H1 (cell line): ENCODE data around the gene BMAL2. TPM values are rescaled to one million over a fixed set of nuclear protein-coding genes. Genes with fewer than 3 reads are reported as not detected.

Source experiments
- CTCF ChIA-PET: fragments of 300-600 bp; sonication (Branson Sonifier 250); formaldehyde crosslinking; loops from one replicate; lab custom pipeline; 2021; ENCODE audit not compliant: partially characterized antibody; lab: Charles Lee
- POLR2A ChIA-PET: fragments of 300-600 bp; sonication (Branson Sonifier 250); formaldehyde crosslinking; loops from one replicate; lab custom pipeline; 2021; ENCODE audit warnings: inconsistent platforms; ENCODE audit not compliant: partially characterized antibody; lab: Charles Lee
- DNase-seq, 2 experiments: peaks; one replicate each; pipeline versions ENCODE4 v3.0.0 to v3.0.0-alpha.2; 2010 to 2022; ENCODE audit warnings: low spot score in 2 of 2, low read depth in 1 of 2, mixed read lengths in 1 of 2
- FAIRE-seq: peaks from 2 replicates; lab custom pipeline; 2011; peaks lifted over from hg19 to GRCh38; lab: Jason Lieb, UNC
- H2AFZ ChIP-seq: 2 replicates; pipeline ENCODE4 v1.8.1; 2012; ENCODE audit warnings: low read length, inconsistent platforms
- H2AK5ac ChIP-seq: 2 replicates; pipeline ENCODE4 v1.6.1; 2013; ENCODE audit warnings: low read depth, low read length
- H2BK120ac ChIP-seq: replicated peaks from 2 replicates; pipeline ENCODE3; 2013; ENCODE audit warnings: low read depth, low read length, inconsistent platforms
- H2BK12ac ChIP-seq: 2 replicates; pipeline ENCODE4 v1.6.1; 2013; ENCODE audit warnings: low read depth, low read length
- H2BK15ac ChIP-seq: 2 replicates; pipeline ENCODE4 v1.6.1; 2013; ENCODE audit warnings: low read length
- H2BK20ac ChIP-seq: 2 replicates; pipeline ENCODE4 v1.6.1; 2013; ENCODE audit warnings: low read length
- H2BK5ac ChIP-seq: 2 replicates; pipeline ENCODE4 v1.6.1; 2013; ENCODE audit warnings: low read depth, low read length
- H3K14ac ChIP-seq: 2 replicates; pipeline ENCODE4 v1.6.1; 2013; ENCODE audit warnings: inconsistent platforms; ENCODE audit not compliant: insufficient read length
- H3K18ac ChIP-seq: 2 replicates; pipeline ENCODE4 v1.6.1; 2013; ENCODE audit warnings: low read length; ENCODE audit errors: extremely low read depth
- H3K23ac ChIP-seq: 2 replicates; pipeline ENCODE4 v1.6.1; 2013; ENCODE audit warnings: inconsistent platforms; ENCODE audit not compliant: insufficient read length
- H3K23me2 ChIP-seq: 2 replicates; pipeline ENCODE4 v1.6.1; 2013; ENCODE audit warnings: low read depth, low read length
- H3K27ac ChIP-seq: 2 replicates; pipeline ENCODE4 v1.6.1; 2011; ENCODE audit warnings: low read depth, low read length, inconsistent platforms
- H3K27me3 ChIP-seq, 4 experiments: replicated peaks in 1 of 4; 1 replicate in 1 of 4; 2 replicates in 3 of 4; pipeline versions ENCODE4 v1.6.1 to v1.8.1; 2011 to 2013; ENCODE audit warnings: low read length in 3 of 4, mild to moderate bottlenecking in 3 of 4, inconsistent platforms in 2 of 4, mixed read lengths in 2 of 4, moderate library complexity in 1 of 4; ENCODE audit not compliant: control insufficient read depth in 3 of 4, insufficient read depth in 3 of 4; ENCODE audit errors: extremely low read depth in 1 of 4
- H3K36me3 ChIP-seq, 4 experiments: 2 replicates each; pipeline versions ENCODE4 v1.6.1 to v1.8.1; 2011 to 2013; ENCODE audit warnings: mild to moderate bottlenecking in 4 of 4, low read length in 3 of 4, moderate library complexity in 2 of 4, control low read depth in 1 of 4, inconsistent platforms in 1 of 4; ENCODE audit not compliant: insufficient read depth in 4 of 4, control insufficient read depth in 2 of 4
- H3K4ac ChIP-seq: replicated peaks from 2 replicates; pipeline ENCODE3; 2013; ENCODE audit warnings: low read length, low read depth, mixed read lengths, inconsistent platforms; ENCODE audit not compliant: insufficient read length
- H3K4me1 ChIP-seq, 4 experiments: replicated peaks in 1 of 4; 1 replicate in 1 of 4; 2 replicates in 3 of 4; pipeline versions ENCODE4 v1.6.1 to v1.8.1; 2011 to 2013; ENCODE audit warnings: low read length in 3 of 4, inconsistent platforms in 2 of 4, mixed read lengths in 1 of 4; ENCODE audit not compliant: insufficient read depth in 4 of 4, control insufficient read depth in 3 of 4
- H3K4me2 ChIP-seq, 2 experiments: 2 replicates each; pipeline versions ENCODE4 v1.6.1 to v1.8.1; 2011 to 2013; ENCODE audit warnings: low read depth in 2 of 2, low read length in 2 of 2, control low read depth in 1 of 2, inconsistent platforms in 1 of 2, mild to moderate bottlenecking in 1 of 2; ENCODE audit not compliant: insufficient read depth in 1 of 2
- H3K4me3 ChIP-seq, 4 experiments: fragments of 200-600, 300-600 bp in 1 of 4; sonication (generic), shearing (Covaris generic), sonication (Bioruptor Twin) in 1 of 4; 2 replicates each; pipeline versions ENCODE4 v1.5.1 to v1.8.1; 2011 to 2016; ENCODE audit warnings: low read length in 4 of 4, low read depth in 3 of 4, control low read depth in 2 of 4, inconsistent platforms in 2 of 4, mild to moderate bottlenecking in 2 of 4, mixed read lengths in 1 of 4, moderate library complexity in 1 of 4; ENCODE audit not compliant: insufficient read depth in 2 of 4; ENCODE audit errors: extremely low read depth in 1 of 4
- H3K56ac ChIP-seq: replicated peaks from 2 replicates; pipeline ENCODE3; 2013; ENCODE audit warnings: low read depth, mild to moderate bottlenecking, mixed read lengths, low read length, inconsistent platforms; ENCODE audit not compliant: insufficient read length
- H3K79me1 ChIP-seq: 2 replicates; pipeline ENCODE4 v1.6.1; 2013; ENCODE audit warnings: low read depth, low read length, control low read depth
- H3K79me2 ChIP-seq, 2 experiments: 2 replicates each; pipeline versions ENCODE4 v1.6.1 to v1.8.1; 2012 to 2013; ENCODE audit warnings: low read length in 2 of 2, mild to moderate bottlenecking in 2 of 2, inconsistent platforms in 1 of 2; ENCODE audit not compliant: insufficient read depth in 2 of 2, control insufficient read depth in 1 of 2
- H3K9ac ChIP-seq, 4 experiments: replicated peaks in 1 of 4; 1 replicate in 1 of 4; 2 replicates in 3 of 4; pipeline versions ENCODE4 v1.6.1 to v1.8.1; 2011 to 2013; ENCODE audit warnings: low read depth in 3 of 4, low read length in 3 of 4, control low read depth in 2 of 4, mild to moderate bottlenecking in 2 of 4, moderate library complexity in 2 of 4, inconsistent platforms in 1 of 4; ENCODE audit errors: extremely low read depth in 1 of 4
- H3K9me3 ChIP-seq, 2 experiments: 2 replicates each; pipeline versions ENCODE4 v1.6.1 to v1.8.1; 2012 to 2013; ENCODE audit warnings: mild to moderate bottlenecking in 2 of 2, moderate library complexity in 2 of 2, control low read depth in 1 of 2, inconsistent platforms in 1 of 2, low read depth in 1 of 2, low read length in 1 of 2, mixed read lengths in 1 of 2; ENCODE audit not compliant: insufficient read depth in 2 of 2
- H4K20me1 ChIP-seq, 2 experiments: replicated peaks in 1 of 2; 2 replicates each; pipeline versions ENCODE3 to v1.8.1; 2011 to 2013; ENCODE audit warnings: inconsistent platforms in 2 of 2, low read length in 2 of 2, mild to moderate bottlenecking in 1 of 2; ENCODE audit not compliant: insufficient read depth in 2 of 2, control insufficient read depth in 1 of 2
- H4K5ac ChIP-seq: 2 replicates; pipeline ENCODE4 v1.6.1; 2013; ENCODE audit warnings: low read length, low read depth, mixed read lengths, inconsistent platforms; ENCODE audit not compliant: insufficient read length
- H4K8ac ChIP-seq: 2 replicates; pipeline ENCODE4 v1.8.0; 2013; ENCODE audit warnings: mild to moderate bottlenecking, moderate library complexity, low read length, inconsistent platforms; ENCODE audit not compliant: insufficient read depth; ENCODE audit errors: extremely low read depth
- H4K91ac ChIP-seq: replicated peaks from 2 replicates; pipeline ENCODE3; 2013; ENCODE audit warnings: low read length, mixed read lengths, inconsistent platforms; ENCODE audit not compliant: insufficient read length
- CBX8 ChIP-seq: fragments of 300-800, 300-1000 bp; sonication (generic); IDR thresholded peaks from 2 replicates; pipeline ENCODE4 v1.7.1; 2016; ENCODE audit warnings: low read depth, low read length, borderline replicate concordance
- GTF2F1 ChIP-seq: IDR thresholded peaks from 2 replicates; pipeline ENCODE4 v1.6.1; 2012; ENCODE audit warnings: low read depth, low read length, improper control_type of control experiment, borderline replicate concordance
- POU5F1 ChIP-seq: IDR thresholded peaks from 2 replicates; pipeline ENCODE4 v1.6.1; 2011; ENCODE audit warnings: low read depth, mild to moderate bottlenecking, low read length, moderate library complexity
- RFX5 ChIP-seq: IDR thresholded peaks from 2 replicates; pipeline ENCODE4 v1.6.1; 2011; ENCODE audit warnings: low read depth, low read length, improper control_type of control experiment, borderline replicate concordance
- TAF7 ChIP-seq: optimal IDR thresholded peaks from 2 replicates; pipeline ENCODE3; 2011; ENCODE audit warnings: low read depth, mild to moderate bottlenecking, inconsistent platforms, low read length, moderate library complexity, borderline replicate concordance
- WGBS, 2 experiments: shearing (Covaris generic) in 1 of 2; methylation state at CpG; one replicate each; pipeline versions ENCODE4 v1.1.6 to v1.1.7; 2013 to 2015; ENCODE audit warnings: low lambda C conversion rate in 2 of 2, mixed read lengths in 2 of 2, inconsistent platforms in 1 of 2, low coverage in 1 of 2, missing lambda C conversion rate in 1 of 2; ENCODE audit not compliant: insufficient replicate concordance in 2 of 2, insufficient coverage in 1 of 2, insufficient read length in 1 of 2; ENCODE audit errors: extremely low coverage in 1 of 2, missing lambda C conversion rate in 1 of 2; 5-methylcytosine and 5-hydroxymethylcytosine counted together
- polyA plus RNA-seq, 7 experiments: library from polyadenylated mRNA; depleted of rRNA in 3 of 7; stranded (reverse) in 5 of 7; unstranded in 2 of 7; fragments of >200 nt in 5 of 7; fragments of 200-250 nt in 2 of 7; gene quantifications; 1 replicate in 5 of 7; 2 replicates in 1 of 7; 4 replicates in 1 of 7; pipeline versions ENCODE4 v1.2.1 to v1.2.3, GENCODE V29; 2011 to 2013; ENCODE audit warnings: missing spikeins in 2 of 7, mixed read lengths in 2 of 7
- total RNA-seq: library from RNA; stranded (reverse); fragmentation: NEBNext Ultra II Directional; extraction: Animal tissue kit (Norgen Biotek cat#: 25700); gene quantifications from 2 replicates; pipeline ENCODE4 v1.2.1, GENCODE V29; 2021
- TF ChIP-seq, protein P1 (sequence below): IDR thresholded peaks from 2 replicates; pipeline ENCODE4 v1.6.1; 2011; ENCODE audit warnings: low read length, improper control_type of control experiment

BMAL2 gene
- total and polyA plus RNA-seq, 2 of the 8 experiments (the other 6 are each of a cell fraction or from before 2014, with no cell fraction given) = 3.2 to 20.6 TPM

- Histone ChIP-seq H3K4ac (no peak overlapping the region), H2BK5ac (no peak overlapping the region), H3K79me1 (no peaks in the 10 kb centered on the region), H3K23ac (no peak overlapping the region), H2AFZ (no peak overlapping the region), H3K18ac (no peak overlapping the region), H2BK120ac (no peak overlapping the region), H3K4me1 (peaks cover 0 to 5% (median 4%) of the 10 kb centered on the region in 4 experiments; a peak in 5 of 7 replicates), H3K56ac (no peak overlapping the region), H3K14ac (no peak overlapping the region), H4K5ac (no peak overlapping the region), H4K20me1 (no peaks in the 10 kb centered on the region), H4K8ac (no peak overlapping the region), H3K36me3 (peaks cover 0 to 39% (median 12%) of the 10 kb centered on the region in 4 experiments; a peak in 6 of 8 replicates), H3K23me2 (no peaks in the 10 kb centered on the region), H2BK20ac (no peak overlapping the region), H2AK5ac (no peak overlapping the region; the same call in 1 of the 2 replicates), H4K91ac (no peak overlapping the region), H3K27me3 (no peaks in the 10 kb centered on the region), H3K9ac (no peak overlapping the region), H3K27ac (no peak overlapping the region), H2BK12ac (no peak overlapping the region), H2BK15ac (no peak overlapping the region), H3K4me3 (no peak overlapping the region), H3K9me3 (no peaks in the 10 kb centered on the region), H3K79me2 (no peaks in the 10 kb centered on the region), H3K4me2 (0 out of 4 replicates have a peak overlapping the region, but pooled peaks of 1 of the 2 experiments have one; percentile 25)
- WGBS, 2 experiments = 65% methylated on average over 2 of the region's 2 CpGs; no CpG with 5 or more reads in 1 of the 2 experiments
- no peak for DNase-seq
- FAIRE-seq = peak; percentile 39
- CTCF ChIA-PET = interaction anchor here (0.6 to 1.8 kb wide), 4 partner anchors 8 to 1956 kb away, joined by 3 to 7 read pairs (median 4); no protein-coding TSS in a partner anchor
- POLR2A ChIA-PET = interaction anchor here (0.8 to 2.5 kb wide), 3 partner anchors 10 to 231 kb away, joined by 3 to 11 read pairs (median 6); partner anchors contain the start of gene BMAL2
- TF ChIP-seq POU5F1 = no peak
- TF ChIP-seq, protein P1, sequence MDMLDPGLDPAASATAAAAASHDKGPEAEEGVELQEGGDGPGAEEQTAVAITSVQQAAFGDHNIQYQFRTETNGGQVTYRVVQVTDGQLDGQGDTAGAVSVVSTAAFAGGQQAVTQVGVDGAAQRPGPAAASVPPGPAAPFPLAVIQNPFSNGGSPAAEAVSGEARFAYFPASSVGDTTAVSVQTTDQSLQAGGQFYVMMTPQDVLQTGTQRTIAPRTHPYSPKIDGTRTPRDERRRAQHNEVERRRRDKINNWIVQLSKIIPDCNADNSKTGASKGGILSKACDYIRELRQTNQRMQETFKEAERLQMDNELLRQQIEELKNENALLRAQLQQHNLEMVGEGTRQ = no peak
- no peak for TF ChIP-seq GTF2F1
- no peak for TF ChIP-seq RFX5
- TF ChIP-seq TAF7 = no peak
- no peak for TF ChIP-seq CBX8
Observed at GRCh38 chr12:27319848-27320247, 12.8 kb upstream of the BMAL2 start.
